ENCODE data around the gene PREX1.

DNA sequence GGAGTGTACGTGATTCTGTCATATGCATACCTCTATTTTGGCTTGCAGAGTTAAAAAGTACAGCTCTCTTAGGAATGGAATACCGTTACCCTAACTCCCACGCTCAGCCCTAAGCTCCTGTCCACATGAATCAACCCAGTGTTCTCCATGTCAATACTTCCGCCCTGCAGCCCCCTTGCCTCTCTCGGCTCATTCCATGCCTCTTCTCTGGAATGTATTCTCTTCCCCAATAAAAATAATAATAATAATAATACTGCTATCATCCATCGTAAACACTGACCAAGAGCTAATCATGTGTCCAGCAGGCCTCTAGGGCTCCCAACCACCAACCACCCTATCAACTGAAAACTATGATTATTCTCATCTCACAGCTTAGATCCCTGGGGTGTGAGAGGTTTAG lies 100.6 kb downstream of the PREX1 start:
- no peak for TF ChIP-seq EZH2phosphoT487 (IDR thresholded peaks at IDR 0.05; ENCODE audit: unreplicated experiment)
- TF ChIP-seq, protein P1, sequence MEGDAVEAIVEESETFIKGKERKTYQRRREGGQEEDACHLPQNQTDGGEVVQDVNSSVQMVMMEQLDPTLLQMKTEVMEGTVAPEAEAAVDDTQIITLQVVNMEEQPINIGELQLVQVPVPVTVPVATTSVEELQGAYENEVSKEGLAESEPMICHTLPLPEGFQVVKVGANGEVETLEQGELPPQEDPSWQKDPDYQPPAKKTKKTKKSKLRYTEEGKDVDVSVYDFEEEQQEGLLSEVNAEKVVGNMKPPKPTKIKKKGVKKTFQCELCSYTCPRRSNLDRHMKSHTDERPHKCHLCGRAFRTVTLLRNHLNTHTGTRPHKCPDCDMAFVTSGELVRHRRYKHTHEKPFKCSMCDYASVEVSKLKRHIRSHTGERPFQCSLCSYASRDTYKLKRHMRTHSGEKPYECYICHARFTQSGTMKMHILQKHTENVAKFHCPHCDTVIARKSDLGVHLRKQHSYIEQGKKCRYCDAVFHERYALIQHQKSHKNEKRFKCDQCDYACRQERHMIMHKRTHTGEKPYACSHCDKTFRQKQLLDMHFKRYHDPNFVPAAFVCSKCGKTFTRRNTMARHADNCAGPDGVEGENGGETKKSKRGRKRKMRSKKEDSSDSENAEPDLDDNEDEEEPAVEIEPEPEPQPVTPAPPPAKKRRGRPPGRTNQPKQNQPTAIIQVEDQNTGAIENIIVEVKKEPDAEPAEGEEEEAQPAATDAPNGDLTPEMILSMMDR (conservative IDR thresholded peaks at IDR 0.05; ENCODE audit: low read depth in 2 of 2): no peak
- TF ChIP-seq, protein P2, sequence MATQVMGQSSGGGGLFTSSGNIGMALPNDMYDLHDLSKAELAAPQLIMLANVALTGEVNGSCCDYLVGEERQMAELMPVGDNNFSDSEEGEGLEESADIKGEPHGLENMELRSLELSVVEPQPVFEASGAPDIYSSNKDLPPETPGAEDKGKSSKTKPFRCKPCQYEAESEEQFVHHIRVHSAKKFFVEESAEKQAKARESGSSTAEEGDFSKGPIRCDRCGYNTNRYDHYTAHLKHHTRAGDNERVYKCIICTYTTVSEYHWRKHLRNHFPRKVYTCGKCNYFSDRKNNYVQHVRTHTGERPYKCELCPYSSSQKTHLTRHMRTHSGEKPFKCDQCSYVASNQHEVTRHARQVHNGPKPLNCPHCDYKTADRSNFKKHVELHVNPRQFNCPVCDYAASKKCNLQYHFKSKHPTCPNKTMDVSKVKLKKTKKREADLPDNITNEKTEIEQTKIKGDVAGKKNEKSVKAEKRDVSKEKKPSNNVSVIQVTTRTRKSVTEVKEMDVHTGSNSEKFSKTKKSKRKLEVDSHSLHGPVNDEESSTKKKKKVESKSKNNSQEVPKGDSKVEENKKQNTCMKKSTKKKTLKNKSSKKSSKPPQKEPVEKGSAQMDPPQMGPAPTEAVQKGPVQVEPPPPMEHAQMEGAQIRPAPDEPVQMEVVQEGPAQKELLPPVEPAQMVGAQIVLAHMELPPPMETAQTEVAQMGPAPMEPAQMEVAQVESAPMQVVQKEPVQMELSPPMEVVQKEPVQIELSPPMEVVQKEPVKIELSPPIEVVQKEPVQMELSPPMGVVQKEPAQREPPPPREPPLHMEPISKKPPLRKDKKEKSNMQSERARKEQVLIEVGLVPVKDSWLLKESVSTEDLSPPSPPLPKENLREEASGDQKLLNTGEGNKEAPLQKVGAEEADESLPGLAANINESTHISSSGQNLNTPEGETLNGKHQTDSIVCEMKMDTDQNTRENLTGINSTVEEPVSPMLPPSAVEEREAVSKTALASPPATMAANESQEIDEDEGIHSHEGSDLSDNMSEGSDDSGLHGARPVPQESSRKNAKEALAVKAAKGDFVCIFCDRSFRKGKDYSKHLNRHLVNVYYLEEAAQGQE (IDR thresholded peaks at IDR 0.05; ENCODE audit: unreplicated experiment): no peak
- no peak for TF ChIP-seq EZH2 (IDR thresholded peaks at IDR 0.05; ENCODE audit: low read depth, unreplicated experiment)
- TF ChIP-seq, protein P3, sequence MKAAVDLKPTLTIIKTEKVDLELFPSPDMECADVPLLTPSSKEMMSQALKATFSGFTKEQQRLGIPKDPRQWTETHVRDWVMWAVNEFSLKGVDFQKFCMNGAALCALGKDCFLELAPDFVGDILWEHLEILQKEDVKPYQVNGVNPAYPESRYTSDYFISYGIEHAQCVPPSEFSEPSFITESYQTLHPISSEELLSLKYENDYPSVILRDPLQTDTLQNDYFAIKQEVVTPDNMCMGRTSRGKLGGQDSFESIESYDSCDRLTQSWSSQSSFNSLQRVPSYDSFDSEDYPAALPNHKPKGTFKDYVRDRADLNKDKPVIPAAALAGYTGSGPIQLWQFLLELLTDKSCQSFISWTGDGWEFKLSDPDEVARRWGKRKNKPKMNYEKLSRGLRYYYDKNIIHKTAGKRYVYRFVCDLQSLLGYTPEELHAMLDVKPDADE (IDR thresholded peaks at IDR 0.05): no peak
- TF ChIP-seq, protein P4, sequence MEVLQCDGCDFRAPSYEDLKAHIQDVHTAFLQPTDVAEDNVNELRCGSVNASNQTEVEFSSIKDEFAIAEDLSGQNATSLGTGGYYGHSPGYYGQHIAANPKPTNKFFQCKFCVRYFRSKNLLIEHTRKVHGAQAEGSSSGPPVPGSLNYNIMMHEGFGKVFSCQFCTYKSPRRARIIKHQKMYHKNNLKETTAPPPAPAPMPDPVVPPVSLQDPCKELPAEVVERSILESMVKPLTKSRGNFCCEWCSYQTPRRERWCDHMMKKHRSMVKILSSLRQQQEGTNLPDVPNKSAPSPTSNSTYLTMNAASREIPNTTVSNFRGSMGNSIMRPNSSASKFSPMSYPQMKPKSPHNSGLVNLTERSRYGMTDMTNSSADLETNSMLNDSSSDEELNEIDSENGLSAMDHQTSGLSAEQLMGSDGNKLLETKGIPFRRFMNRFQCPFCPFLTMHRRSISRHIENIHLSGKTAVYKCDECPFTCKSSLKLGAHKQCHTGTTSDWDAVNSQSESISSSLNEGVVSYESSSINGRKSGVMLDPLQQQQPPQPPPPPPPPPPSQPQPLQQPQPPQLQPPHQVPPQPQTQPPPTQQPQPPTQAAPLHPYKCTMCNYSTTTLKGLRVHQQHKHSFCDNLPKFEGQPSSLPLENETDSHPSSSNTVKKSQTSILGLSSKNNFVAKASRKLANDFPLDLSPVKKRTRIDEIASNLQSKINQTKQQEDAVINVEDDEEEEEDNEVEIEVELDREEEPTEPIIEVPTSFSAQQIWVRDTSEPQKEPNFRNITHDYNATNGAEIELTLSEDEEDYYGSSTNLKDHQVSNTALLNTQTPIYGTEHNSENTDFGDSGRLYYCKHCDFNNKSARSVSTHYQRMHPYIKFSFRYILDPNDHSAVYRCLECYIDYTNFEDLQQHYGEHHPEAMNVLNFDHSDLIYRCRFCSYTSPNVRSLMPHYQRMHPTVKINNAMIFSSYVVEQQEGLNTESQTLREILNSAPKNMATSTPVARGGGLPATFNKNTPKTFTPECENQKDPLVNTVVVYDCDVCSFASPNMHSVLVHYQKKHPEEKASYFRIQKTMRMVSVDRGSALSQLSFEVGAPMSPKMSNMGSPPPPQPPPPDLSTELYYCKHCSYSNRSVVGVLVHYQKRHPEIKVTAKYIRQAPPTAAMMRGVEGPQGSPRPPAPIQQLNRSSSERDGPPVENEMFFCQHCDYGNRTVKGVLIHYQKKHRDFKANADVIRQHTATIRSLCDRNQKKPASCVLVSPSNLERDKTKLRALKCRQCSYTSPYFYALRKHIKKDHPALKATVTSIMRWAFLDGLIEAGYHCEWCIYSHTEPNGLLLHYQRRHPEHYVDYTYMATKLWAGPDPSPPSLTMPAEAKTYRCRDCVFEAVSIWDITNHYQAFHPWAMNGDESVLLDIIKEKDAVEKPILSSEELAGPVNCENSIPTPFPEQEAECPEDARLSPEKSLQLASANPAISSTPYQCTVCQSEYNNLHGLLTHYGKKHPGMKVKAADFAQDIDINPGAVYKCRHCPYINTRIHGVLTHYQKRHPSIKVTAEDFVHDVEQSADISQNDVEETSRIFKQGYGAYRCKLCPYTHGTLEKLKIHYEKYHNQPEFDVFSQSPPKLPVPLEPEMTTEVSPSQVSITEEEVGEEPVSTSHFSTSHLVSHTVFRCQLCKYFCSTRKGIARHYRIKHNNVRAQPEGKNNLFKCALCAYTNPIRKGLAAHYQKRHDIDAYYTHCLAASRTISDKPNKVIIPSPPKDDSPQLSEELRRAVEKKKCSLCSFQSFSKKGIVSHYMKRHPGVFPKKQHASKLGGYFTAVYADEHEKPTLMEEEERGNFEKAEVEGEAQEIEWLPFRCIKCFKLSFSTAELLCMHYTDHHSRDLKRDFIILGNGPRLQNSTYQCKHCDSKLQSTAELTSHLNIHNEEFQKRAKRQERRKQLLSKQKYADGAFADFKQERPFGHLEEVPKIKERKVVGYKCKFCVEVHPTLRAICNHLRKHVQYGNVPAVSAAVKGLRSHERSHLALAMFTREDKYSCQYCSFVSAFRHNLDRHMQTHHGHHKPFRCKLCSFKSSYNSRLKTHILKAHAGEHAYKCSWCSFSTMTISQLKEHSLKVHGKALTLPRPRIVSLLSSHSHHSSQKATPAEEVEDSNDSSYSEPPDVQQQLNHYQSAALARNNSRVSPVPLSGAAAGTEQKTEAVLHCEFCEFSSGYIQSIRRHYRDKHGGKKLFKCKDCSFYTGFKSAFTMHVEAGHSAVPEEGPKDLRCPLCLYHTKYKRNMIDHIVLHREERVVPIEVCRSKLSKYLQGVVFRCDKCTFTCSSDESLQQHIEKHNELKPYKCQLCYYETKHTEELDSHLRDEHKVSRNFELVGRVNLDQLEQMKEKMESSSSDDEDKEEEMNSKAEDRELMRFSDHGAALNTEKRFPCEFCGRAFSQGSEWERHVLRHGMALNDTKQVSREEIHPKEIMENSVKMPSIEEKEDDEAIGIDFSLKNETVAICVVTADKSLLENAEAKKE (CRISPR knock-in tag; IDR thresholded peaks at IDR 0.05): no peak
- TF ChIP-seq POLR2AphosphoS5 (IDR thresholded peaks at IDR 0.05; ENCODE audit: low read depth): no peak
- TF ChIP-seq JUNB (IDR thresholded peaks at IDR 0.05; ENCODE audit: unreplicated experiment): no peak
- no peak for TF ChIP-seq NANOG (IDR thresholded peaks at IDR 0.05; ENCODE audit: borderline replicate concordance)
- TF ChIP-seq ZNF331 (CRISPR knock-in tag; IDR thresholded peaks at IDR 0.05; ENCODE audit: low read depth): no peak
